ENCODE data around the gene VAV2. TPM values are rescaled to one million over a fixed set of nuclear protein-coding genes. Genes with fewer than 3 reads are reported as not detected.

VAV2 gene
- total and polyA plus RNA-seq, 5 donors from 2014 or later: 0.24 to 0.67 (median 0.37) TPM; not detected in 1

GRCh38 chr9:133842174-133842573 is 149.9 kb downstream of the VAV2 start:
- Histone ChIP-seq H3K27me3 (ENCODE audit: control insufficient read depth, insufficient read depth, low read length) (no peaks in the 10 kb centered on the region), H3K4me1 (ENCODE audit: control insufficient read depth, insufficient read depth, low read length, poor library complexity, severe bottlenecking) (no peaks in the 10 kb centered on the region), H3K4me3 (ENCODE audit: low read depth, low read length) (no peak overlapping the region), H3K9me3 (ENCODE audit: control insufficient read depth in 2 of 2, low read length in 2 of 2) (no peaks in the 10 kb centered on the region), H3K27ac (ENCODE audit: insufficient read depth, low read length, poor library complexity, severe bottlenecking) (no peak overlapping the region), H3K36me3 (ENCODE audit: control insufficient read depth, insufficient read depth, low read length) (no peaks in the 10 kb centered on the region)
- DNase-seq: no peak
- no peak for ATAC-seq (ENCODE audit: low read depth in 2 of 2)
- Mint-ChIP-seq H3K9me3 (no peaks in the 10 kb centered on the region), H3K27ac (no peak overlapping the region), H3K4me3 (no peak overlapping the region), H3K4me1 (peaks cover 0 to 2% (median 0%) of the 10 kb centered on the region in 4 donors), H3K27me3 (no peaks in the 10 kb centered on the region), H3K36me3 (no peaks in the 10 kb centered on the region)

GRCh38 chr9:133841167-133841812 is 150.8 kb downstream of the VAV2 start:
- Histone ChIP-seq H3K4me3 (ENCODE audit: low read depth, low read length) (no peak overlapping the region), H3K27ac (ENCODE audit: insufficient read depth, low read length, poor library complexity, severe bottlenecking) (no peak overlapping the region), H3K27me3 (ENCODE audit: control insufficient read depth, insufficient read depth, low read length) (no peaks in the 10 kb centered on the region), H3K36me3 (ENCODE audit: control insufficient read depth, insufficient read depth, low read length) (no peaks in the 10 kb centered on the region), H3K4me1 (ENCODE audit: control insufficient read depth, insufficient read depth, low read length, poor library complexity, severe bottlenecking) (no peaks in the 10 kb centered on the region), H3K9me3 (ENCODE audit: control insufficient read depth in 2 of 2, low read length in 2 of 2) (no peaks in the 10 kb centered on the region)
- DNase-seq (no peak), ATAC-seq (ENCODE audit: low read depth in 2 of 2) (no peak)
- Mint-ChIP-seq H3K36me3 (no peaks in the 10 kb centered on the region), H3K27ac (peak overlapping the region in 1 of 3 donors; percentile 76), H3K4me1 (peaks cover 0 to 2% (median 0%) of the 10 kb centered on the region in 4 donors), H3K27me3 (no peaks in the 10 kb centered on the region), H3K9me3 (no peaks in the 10 kb centered on the region), H3K4me3 (no peak overlapping the region)

GRCh38 chr9:133839822-133840329 is 152.2 kb downstream of the VAV2 start:
- Histone ChIP-seq H3K27me3 (ENCODE audit: control insufficient read depth, insufficient read depth, low read length) (no peaks in the 10 kb centered on the region), H3K9me3 (ENCODE audit: control insufficient read depth in 2 of 2, low read length in 2 of 2) (no peaks in the 10 kb centered on the region), H3K4me1 (ENCODE audit: control insufficient read depth, insufficient read depth, low read length, poor library complexity, severe bottlenecking) (no peaks in the 10 kb centered on the region), H3K36me3 (ENCODE audit: control insufficient read depth, insufficient read depth, low read length) (no peaks in the 10 kb centered on the region), H3K27ac (ENCODE audit: insufficient read depth, low read length, poor library complexity, severe bottlenecking) (no peak overlapping the region), H3K4me3 (ENCODE audit: low read depth, low read length) (no peak overlapping the region)
- Mint-ChIP-seq H3K4me1 (peaks cover 0 to 2% (median 0%) of the 10 kb centered on the region in 4 donors), H3K27me3 (no peaks in the 10 kb centered on the region), H3K36me3 (no peaks in the 10 kb centered on the region), H3K4me3 (no peak overlapping the region), H3K27ac (peak overlapping the region in 1 of 3 donors; percentile 15), H3K9me3 (no peaks in the 10 kb centered on the region)
- ATAC-seq (ENCODE audit: low read depth in 2 of 2): no peak
- DNase-seq: no peak

- Mint-ChIP-seq H3K4me1 (no peaks in the 10 kb centered on the region), H3K36me3 (no peaks in the 10 kb centered on the region), H3K27me3 (no peaks in the 10 kb centered on the region), H3K27ac (no peak overlapping the region), H3K9me3 (no peaks in the 10 kb centered on the region), H3K4me3 (no peak overlapping the region)
- DNase-seq: no peak
- Histone ChIP-seq H3K36me3 (ENCODE audit: control insufficient read depth, insufficient read depth, low read length) (no peaks in the 10 kb centered on the region), H3K4me3 (ENCODE audit: low read depth, low read length) (no peak overlapping the region), H3K27ac (ENCODE audit: insufficient read depth, low read length, poor library complexity, severe bottlenecking) (no peak overlapping the region), H3K9me3 (ENCODE audit: control insufficient read depth in 2 of 2, low read length in 2 of 2) (no peaks in the 10 kb centered on the region), H3K4me1 (ENCODE audit: control insufficient read depth, insufficient read depth, low read length, poor library complexity, severe bottlenecking) (no peaks in the 10 kb centered on the region), H3K27me3 (ENCODE audit: control insufficient read depth, insufficient read depth, low read length) (no peaks in the 10 kb centered on the region)
- no peak for ATAC-seq (ENCODE audit: low read depth in 2 of 2)
These were observed 153.1 kb downstream of the VAV2 start for GRCh38 chr9:133838859-133839507.

GRCh38 chr9:133837627-133838597 is 154.2 kb downstream of the VAV2 start:
- Histone ChIP-seq H3K36me3 (ENCODE audit: control insufficient read depth, insufficient read depth, low read length) (no peaks in the 10 kb centered on the region), H3K27me3 (ENCODE audit: control insufficient read depth, insufficient read depth, low read length) (no peaks in the 10 kb centered on the region), H3K4me3 (ENCODE audit: low read depth, low read length) (no peak overlapping the region), H3K4me1 (ENCODE audit: control insufficient read depth, insufficient read depth, low read length, poor library complexity, severe bottlenecking) (no peaks in the 10 kb centered on the region), H3K9me3 (ENCODE audit: control insufficient read depth in 2 of 2, low read length in 2 of 2) (no peaks in the 10 kb centered on the region), H3K27ac (ENCODE audit: insufficient read depth, low read length, poor library complexity, severe bottlenecking) (no peak overlapping the region)
- Mint-ChIP-seq H3K9me3 (no peaks in the 10 kb centered on the region), H3K27ac (no peak overlapping the region), H3K4me1 (no peaks in the 10 kb centered on the region), H3K27me3 (no peaks in the 10 kb centered on the region), H3K4me3 (no peak overlapping the region), H3K36me3 (no peaks in the 10 kb centered on the region)
- ATAC-seq (ENCODE audit: low read depth in 2 of 2) (no peak), DNase-seq (no peak)

GRCh38 chr9:133836818-133837217 is 155.3 kb downstream of the VAV2 start:
- no peaks in the 10 kb centered on the region for H3K9me3 ChIP-seq (ENCODE audit: control insufficient read depth in 2 of 2, low read length in 2 of 2)
- H3K36me3 ChIP-seq (ENCODE audit: control insufficient read depth, insufficient read depth, low read length): no peaks in the 10 kb centered on the region
- no peak overlapping the region for H3K4me3 ChIP-seq (ENCODE audit: low read depth, low read length)
- no peaks in the 10 kb centered on the region for H3K27me3 Mint-ChIP-seq
- no peaks in the 10 kb centered on the region for H3K4me1 Mint-ChIP-seq
- H3K27me3 ChIP-seq (ENCODE audit: control insufficient read depth, insufficient read depth, low read length): no peaks in the 10 kb centered on the region
- no peak overlapping the region for H3K4me3 Mint-ChIP-seq
- H3K27ac Mint-ChIP-seq: no peak overlapping the region
- no peaks in the 10 kb centered on the region for H3K9me3 Mint-ChIP-seq
- ATAC-seq (ENCODE audit: low read depth in 2 of 2): no peak
- H3K36me3 Mint-ChIP-seq: no peaks in the 10 kb centered on the region
- no peak overlapping the region for H3K27ac ChIP-seq (ENCODE audit: insufficient read depth, low read length, poor library complexity, severe bottlenecking)
- H3K4me1 ChIP-seq (ENCODE audit: control insufficient read depth, insufficient read depth, low read length, poor library complexity, severe bottlenecking): no peaks in the 10 kb centered on the region
- no peak for DNase-seq

- no peak for DNase-seq
- Histone ChIP-seq H3K36me3 (ENCODE audit: control insufficient read depth, insufficient read depth, low read length) (no peaks in the 10 kb centered on the region), H3K27ac (ENCODE audit: insufficient read depth, low read length, poor library complexity, severe bottlenecking) (no peak overlapping the region), H3K9me3 (ENCODE audit: control insufficient read depth in 2 of 2, low read length in 2 of 2) (no peaks in the 10 kb centered on the region), H3K4me3 (ENCODE audit: low read depth, low read length) (no peak overlapping the region), H3K27me3 (ENCODE audit: control insufficient read depth, insufficient read depth, low read length) (no peaks in the 10 kb centered on the region), H3K4me1 (ENCODE audit: control insufficient read depth, insufficient read depth, low read length, poor library complexity, severe bottlenecking) (no peaks in the 10 kb centered on the region)
- H3K36me3 Mint-ChIP-seq: no peaks in the 10 kb centered on the region
- no peak overlapping the region for H3K4me3 Mint-ChIP-seq
- H3K27ac Mint-ChIP-seq: no peak overlapping the region
- no peaks in the 10 kb centered on the region for H3K9me3 Mint-ChIP-seq
- no peak for ATAC-seq (ENCODE audit: low read depth in 2 of 2)
- no peaks in the 10 kb centered on the region for H3K27me3 Mint-ChIP-seq
- no peaks in the 10 kb centered on the region for H3K4me1 Mint-ChIP-seq
These were observed 155.9 kb downstream of the VAV2 start for GRCh38 chr9:133836001-133836758.

Data from CD4-positive, CD25-positive, alpha-beta regulatory T cell (primary cell).